HL-60 (cell line): ENCODE measurements around the gene CHD9.

Experiments
- GABPA ChIP-seq: IDR thresholded peaks from 2 replicates; pipeline ENCODE4 v1.6.1; 2012; ENCODE audit warnings: low read depth
- TF ChIP-seq, protein P1 (sequence below): IDR thresholded peaks from one replicate; pipeline ENCODE4 v1.5.1; 2011; ENCODE audit warnings: low read length, control low read depth, inconsistent platforms; ENCODE audit not compliant: insufficient read depth

DNA sequence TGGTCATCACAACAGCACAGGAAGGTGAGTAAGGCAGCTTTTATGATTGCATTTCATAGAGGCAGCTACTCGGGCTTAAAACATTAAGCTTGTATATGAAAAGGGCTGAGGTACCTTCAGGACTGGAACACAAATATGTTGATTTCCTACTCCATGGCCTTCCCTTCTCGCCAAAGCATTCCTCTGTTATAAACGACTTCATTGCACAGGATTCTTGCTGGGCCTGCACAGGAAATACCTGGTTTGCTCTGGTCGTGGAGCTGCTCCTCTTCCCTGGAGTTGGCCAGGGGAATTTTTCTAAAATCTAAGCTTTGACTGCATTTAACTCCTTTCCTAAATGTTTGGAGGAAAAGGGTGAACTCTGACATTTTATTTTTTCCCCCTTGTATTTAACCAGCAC, 49.0 kb downstream of the CHD9 start:
- TF ChIP-seq, protein P1, sequence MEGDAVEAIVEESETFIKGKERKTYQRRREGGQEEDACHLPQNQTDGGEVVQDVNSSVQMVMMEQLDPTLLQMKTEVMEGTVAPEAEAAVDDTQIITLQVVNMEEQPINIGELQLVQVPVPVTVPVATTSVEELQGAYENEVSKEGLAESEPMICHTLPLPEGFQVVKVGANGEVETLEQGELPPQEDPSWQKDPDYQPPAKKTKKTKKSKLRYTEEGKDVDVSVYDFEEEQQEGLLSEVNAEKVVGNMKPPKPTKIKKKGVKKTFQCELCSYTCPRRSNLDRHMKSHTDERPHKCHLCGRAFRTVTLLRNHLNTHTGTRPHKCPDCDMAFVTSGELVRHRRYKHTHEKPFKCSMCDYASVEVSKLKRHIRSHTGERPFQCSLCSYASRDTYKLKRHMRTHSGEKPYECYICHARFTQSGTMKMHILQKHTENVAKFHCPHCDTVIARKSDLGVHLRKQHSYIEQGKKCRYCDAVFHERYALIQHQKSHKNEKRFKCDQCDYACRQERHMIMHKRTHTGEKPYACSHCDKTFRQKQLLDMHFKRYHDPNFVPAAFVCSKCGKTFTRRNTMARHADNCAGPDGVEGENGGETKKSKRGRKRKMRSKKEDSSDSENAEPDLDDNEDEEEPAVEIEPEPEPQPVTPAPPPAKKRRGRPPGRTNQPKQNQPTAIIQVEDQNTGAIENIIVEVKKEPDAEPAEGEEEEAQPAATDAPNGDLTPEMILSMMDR: no peak
- TF ChIP-seq GABPA: no peak
